ENCODE measurements around the gene SERINC3.

SERINC3 gene

GRCh38 chr20:44536175-44536574 lies 14.3 kb upstream of the SERINC3 start:
- DNase-seq (ENCODE audit: insufficient read length, low spot score) (no peak), FAIRE-seq (peak; percentile 69)

DNA sequence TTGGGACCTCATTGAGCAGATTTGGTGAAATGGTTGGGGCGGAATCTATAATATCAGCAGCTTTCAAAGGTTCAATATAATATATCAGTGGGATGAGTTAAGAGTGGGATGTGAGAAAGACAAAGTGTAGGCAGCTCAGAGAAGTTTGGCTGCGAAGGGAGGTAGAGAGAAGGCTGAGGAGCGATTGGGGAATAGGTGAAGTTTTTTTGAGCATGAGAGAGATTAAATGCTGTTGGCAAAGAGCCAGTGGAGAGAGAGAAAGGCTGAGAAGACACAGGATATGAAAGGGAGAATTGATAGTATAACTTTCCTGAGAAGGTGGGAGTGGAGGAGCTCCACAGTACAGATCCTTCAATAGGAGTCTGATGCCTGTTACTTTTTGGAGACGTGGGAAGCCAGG lies 12.1 kb upstream of the SERINC3 start:
- DNase-seq (ENCODE audit: insufficient read length, low spot score): no peak
- FAIRE-seq: no peak

- DNase-seq (ENCODE audit: insufficient read length, low spot score): no peak
- FAIRE-seq: peak; percentile 93
Observed at GRCh38 chr20:44532981-44533331, 11.1 kb upstream of the SERINC3 start.

- DNase-seq (ENCODE audit: insufficient read length, low spot score) (no peak), FAIRE-seq (no peak)
Observed at GRCh38 chr20:44532259-44532980, 10.6 kb upstream of the SERINC3 start.

DNA sequence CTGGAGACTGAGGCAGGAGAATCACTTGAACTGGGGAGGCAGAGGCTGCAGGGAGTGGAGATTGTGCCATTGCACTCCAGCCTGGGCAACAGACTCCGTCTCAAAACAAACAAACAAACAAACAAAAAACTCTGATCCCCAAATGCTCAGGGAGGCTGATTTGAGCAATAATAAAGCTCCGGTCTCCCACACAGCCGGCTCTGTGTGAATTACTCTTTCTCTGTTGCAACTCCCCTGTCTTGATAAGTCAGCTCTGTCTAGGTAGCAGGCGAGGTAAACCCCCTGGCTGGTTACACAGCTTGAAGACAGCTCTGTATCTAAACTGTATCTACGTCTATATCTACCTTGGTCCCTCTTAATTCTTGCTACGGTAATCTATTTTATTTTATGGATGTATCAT lies 6.4 kb upstream of the SERINC3 start:
- no peak for FAIRE-seq
- no peak for DNase-seq (ENCODE audit: insufficient read length, low spot score)

DNA sequence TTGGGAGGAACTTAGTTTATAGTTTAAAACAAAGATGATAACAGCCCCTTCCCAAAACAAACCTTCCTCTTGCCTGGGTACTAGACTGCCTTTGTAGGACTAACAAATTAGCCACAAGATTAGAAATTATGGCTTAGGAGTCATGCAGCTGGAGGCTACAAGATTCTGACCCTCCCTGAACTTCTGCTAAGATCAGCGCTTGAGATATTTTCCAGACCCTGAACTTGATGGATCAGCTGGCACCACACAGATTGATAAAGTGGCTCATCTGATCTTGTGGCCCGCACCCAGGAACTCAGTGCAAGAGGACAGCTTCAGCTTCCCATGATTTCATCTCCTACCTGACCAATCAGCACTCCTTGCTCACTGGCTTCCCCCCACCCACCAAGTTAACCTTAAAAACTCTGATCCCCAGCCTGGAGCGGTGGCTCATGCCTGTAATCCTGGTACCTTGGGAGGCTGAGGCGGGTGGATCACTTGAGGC lies 5.9 kb upstream of the SERINC3 start:
- FAIRE-seq: no peak
- DNase-seq (ENCODE audit: insufficient read length, low spot score): no peak

DNA sequence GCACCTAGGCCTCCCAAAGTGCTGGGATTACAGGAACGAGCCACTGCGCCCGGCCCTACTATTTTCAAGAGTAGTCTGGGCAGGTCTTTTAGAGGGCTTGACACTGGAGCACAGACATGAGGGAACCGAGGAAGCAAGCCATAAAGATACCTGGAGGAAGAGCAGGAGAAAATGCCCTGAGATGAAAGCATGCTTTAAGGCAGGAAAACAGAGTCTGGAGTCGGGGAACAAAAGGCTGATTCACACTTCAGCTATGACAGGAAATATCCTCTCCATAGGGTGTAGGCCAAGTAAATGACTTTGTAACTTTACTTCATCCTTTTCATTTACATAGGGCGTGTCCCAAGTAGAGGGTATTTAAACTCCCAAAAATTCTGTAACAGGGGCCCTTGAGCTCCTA lies 4.3 kb upstream of the SERINC3 start:
- peak; percentile 85 for FAIRE-seq

DNA sequence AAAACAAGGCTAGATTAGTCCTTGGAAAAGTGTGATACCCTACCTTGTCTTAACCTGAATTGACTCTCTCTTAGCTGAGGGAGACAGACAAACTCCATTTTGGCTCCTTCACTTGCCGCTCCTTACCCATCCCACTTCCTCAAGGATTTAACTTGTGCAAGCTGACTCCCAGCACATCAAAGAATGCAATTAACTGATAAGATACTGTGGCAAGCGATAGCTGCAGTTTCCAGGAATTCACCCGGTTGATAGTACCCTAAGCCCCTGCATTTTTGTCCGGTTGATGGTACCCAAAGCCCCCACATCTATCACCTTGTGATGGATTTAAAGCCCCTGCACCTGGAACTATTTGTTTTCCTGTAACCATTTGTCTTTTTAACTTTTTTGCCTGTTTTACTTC lies 1.9 kb upstream of the SERINC3 start:
- DNase-seq (ENCODE audit: insufficient read length, low spot score) (no peak), FAIRE-seq (no peak)

More for the DNA sequence above, 4.3 kb upstream of the SERINC3 start:
- no peak for DNase-seq (ENCODE audit: insufficient read length, low spot score)

- FAIRE-seq (peak; percentile 23), DNase-seq (ENCODE audit: insufficient read length, low spot score) (no peak)
Observed at GRCh38 chr20:44522841-44523240, 971 bp upstream of the SERINC3 start.

- peak; percentile 77 for FAIRE-seq
- no peak for DNase-seq (ENCODE audit: insufficient read length, low spot score)
Observed at GRCh38 chr20:44520881-44521280, 989 bp downstream of the SERINC3 start.

DNA sequence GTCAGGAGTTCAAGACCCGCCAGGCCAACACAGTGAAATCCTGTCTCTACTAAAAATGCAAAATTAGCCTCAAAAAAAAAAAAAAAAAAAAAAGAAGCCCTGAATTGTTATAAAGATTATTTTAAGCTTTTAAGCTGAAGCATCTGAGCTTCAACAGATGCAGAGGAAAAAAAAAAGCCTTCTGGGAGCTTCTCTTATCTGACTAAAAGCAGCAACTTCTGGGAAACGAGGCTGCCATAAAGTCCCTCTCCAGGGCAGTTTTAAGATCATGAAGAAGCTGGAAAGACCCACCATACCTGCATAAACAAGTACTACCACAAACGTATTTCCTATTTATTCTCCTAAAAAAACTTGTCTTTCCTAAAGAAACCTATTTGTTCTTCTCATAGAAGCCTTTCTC lies 3.6 kb downstream of the SERINC3 start:
- no peak for FAIRE-seq
- DNase-seq (ENCODE audit: insufficient read length, low spot score): no peak

DNA sequence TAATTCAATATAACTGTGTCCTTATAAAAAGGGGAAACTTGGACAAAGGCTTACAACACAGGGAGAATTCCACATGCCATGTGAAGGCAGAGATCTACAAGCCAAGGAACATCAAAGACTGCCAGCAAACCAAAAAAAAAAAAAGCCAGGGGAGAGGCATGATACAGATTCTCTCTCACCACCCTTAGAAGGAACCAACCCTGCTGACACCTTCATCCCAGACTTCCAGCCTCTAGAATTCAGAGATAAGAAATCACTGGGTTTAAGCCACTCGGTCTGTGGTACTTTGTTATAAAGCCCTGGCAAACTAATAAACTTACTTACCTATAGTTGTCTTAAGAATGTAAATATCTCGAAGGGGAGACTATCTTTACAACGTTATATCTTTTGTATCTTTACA lies 4.4 kb downstream of the SERINC3 start:
- no peak for DNase-seq (ENCODE audit: insufficient read length, low spot score)
- FAIRE-seq: peak; percentile 79

DNA sequence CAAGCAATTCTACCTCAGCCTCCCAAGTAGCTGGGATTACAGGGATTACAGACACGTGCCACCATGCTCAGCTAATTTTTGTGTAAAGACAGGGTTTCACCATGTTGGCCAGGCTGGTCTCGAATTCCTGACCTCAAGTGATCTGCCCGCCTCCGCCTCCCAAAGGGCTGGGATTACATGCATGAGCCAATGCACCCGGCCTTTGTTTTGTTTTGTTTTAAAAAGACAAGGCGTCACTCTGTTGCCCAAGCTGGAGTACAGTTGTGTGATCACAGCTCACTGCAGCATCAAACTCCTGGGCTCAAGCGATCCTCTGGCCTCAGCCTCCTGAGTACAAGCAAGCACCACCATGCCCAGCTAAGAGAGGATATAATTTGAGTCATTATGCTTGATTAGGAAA lies 5.4 kb downstream of the SERINC3 start:
- DNase-seq (ENCODE audit: insufficient read length, low spot score) (no peak), FAIRE-seq (peak; percentile 55)

- peak; percentile 48 for FAIRE-seq
Observed at GRCh38 chr20:44513871-44514270, 8.0 kb downstream of the SERINC3 start.

GRCh38 chr20:44509762-44510161 lies 12.1 kb downstream of the SERINC3 start:
- FAIRE-seq: peak; percentile 81
- DNase-seq (ENCODE audit: insufficient read length, low spot score): no peak

More at GRCh38 chr20:44513871-44514270, 8.0 kb downstream of the SERINC3 start:
- no peak for DNase-seq (ENCODE audit: insufficient read length, low spot score)

- FAIRE-seq: peak; percentile 84
- DNase-seq (ENCODE audit: insufficient read length, low spot score): no peak
Observed at GRCh38 chr20:44504402-44505307, 17.2 kb downstream of the SERINC3 start.

- no peak for FAIRE-seq
- DNase-seq (ENCODE audit: insufficient read length, low spot score): no peak
Observed at GRCh38 chr20:44502968-44503367, 18.9 kb downstream of the SERINC3 start.

DNA sequence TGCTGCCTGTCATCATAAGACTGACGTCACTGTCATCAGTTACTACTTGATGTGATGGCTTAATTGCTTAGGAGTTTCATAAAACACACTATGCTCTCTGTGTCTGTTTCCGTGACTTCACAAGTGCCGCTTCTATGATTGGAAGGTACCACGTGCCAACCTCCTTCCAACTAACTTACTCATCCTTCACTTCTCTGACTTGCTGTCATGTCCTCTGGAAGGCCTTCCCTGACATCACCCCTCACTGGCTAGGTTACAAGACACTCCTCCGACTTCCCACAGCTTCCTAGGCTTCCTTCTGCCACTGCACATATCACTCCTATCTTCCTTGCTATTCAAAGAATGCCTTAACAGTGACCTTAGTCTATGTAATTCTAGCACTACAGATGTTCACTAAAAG lies 20.4 kb downstream of the SERINC3 start:
- peak; percentile 70 for DNase-seq (ENCODE audit: insufficient read length, low spot score)
- peak; percentile 100 for FAIRE-seq

DNA sequence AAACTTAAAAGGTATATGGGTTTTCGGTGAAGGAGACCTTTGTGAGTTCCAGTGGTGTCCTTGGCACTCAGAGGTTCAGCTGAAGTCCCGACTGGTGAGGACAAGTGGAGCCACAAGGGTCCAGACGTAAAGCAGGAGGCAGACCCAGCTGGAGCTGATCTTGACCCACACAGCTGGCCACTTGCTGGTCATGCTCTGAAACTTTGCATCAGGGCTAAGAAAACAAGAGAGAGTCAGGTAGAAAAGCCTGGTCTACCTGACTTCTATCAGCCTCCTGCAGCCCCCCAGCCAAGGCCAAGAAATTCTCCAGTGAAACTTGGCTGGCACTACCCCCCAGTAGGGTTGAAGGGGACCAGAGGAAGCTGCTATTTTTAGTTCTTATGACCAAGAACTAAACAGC lies 21.6 kb downstream of the SERINC3 start:
- DNase-seq (ENCODE audit: insufficient read length, low spot score): no peak
- peak; percentile 90 for FAIRE-seq

DNA sequence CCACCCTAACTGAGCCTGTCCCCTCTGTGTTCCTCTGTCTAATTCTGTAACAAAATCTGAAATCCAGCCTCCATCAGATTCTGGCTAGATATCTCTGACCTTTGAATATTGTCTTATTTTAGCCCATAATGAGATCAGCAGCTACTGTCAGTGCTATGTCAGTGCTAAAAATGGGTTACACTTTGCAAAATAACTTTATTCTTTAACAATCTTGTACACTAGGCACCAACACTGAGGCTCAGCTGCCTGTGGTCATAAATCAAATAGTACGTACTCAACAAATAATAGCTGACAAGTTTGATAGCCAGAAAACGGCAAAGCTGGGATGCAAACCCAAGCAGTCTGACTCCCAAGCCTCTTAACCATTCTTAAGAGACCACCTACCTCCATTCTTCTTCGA lies 24.1 kb downstream of the SERINC3 start:
- FAIRE-seq (peak; percentile 48), DNase-seq (ENCODE audit: insufficient read length, low spot score) (no peak)

DNA sequence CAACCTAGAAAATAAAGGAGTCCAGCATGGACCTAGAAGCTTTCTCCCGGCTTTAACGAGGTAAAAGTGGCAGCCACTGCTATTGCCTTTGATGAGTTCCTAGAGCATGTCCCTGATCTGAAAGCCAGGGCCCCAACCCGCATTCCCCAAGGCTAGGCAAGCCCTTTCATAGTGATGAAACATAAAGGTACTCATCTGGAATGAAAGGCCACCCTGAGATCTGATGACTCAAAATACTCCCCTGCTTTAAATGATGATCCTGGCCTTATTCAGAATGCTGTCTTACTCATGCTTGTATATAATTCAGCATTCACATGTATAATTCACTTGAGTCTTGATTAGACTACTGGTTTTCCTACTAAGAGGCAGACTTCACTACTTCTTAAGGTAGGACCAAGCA lies 24.9 kb downstream of the SERINC3 start:
- FAIRE-seq (peak; percentile 95), DNase-seq (ENCODE audit: insufficient read length, low spot score) (peak; percentile 82)
